ENCODE results near the gene PML. TPM values are rescaled to one million over a fixed set of nuclear protein-coding genes. Genes with fewer than 3 reads are reported as not detected.

PML gene
- total RNA-seq, 1 experiment from 2014 or later = 61.1 TPM

DNA sequence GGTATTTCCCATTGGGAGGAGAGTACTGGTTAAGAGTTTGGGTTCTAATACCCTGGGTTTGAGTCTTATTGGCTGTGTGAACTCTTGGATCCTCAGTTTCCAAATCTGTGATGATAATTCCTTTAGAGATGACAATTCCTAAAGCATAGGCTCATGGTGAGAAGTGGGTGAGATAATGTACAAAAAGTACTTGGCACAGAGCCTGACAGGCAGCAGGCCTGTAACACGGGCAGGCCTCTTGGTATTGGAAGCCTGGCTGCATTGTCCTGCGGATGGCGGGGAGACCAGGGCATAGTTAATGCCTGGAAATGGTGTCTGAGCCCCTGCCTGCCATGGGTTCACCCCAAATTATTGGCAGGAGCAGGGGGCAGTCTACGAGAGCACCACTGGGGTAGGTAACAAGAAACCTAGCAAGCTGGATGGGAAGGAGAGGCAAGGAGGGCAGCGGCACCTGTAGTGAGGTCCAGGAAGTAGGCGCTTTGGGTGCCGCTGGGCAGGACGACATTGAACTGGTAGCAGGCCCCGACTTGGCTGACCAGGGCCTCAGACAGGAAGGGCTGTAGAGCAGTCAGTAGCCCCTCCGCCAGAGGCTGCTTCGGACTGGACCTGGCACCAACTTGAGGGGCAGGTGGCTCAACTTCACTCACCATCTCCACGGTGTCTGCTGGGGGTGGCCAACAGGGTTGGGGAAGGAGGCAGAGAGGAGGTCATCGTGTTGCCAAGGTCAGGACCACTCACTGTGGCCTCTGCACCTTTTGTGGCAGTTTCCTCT lies 10.1 kb upstream of the PML start:
- DNase-seq (ENCODE audit: low spot score) = no peak

- DNase-seq (ENCODE audit: low spot score) = peak; percentile 74
Measured at GRCh38 chr15:73985101-73985873, 9.2 kb upstream of the PML start.

DNA sequence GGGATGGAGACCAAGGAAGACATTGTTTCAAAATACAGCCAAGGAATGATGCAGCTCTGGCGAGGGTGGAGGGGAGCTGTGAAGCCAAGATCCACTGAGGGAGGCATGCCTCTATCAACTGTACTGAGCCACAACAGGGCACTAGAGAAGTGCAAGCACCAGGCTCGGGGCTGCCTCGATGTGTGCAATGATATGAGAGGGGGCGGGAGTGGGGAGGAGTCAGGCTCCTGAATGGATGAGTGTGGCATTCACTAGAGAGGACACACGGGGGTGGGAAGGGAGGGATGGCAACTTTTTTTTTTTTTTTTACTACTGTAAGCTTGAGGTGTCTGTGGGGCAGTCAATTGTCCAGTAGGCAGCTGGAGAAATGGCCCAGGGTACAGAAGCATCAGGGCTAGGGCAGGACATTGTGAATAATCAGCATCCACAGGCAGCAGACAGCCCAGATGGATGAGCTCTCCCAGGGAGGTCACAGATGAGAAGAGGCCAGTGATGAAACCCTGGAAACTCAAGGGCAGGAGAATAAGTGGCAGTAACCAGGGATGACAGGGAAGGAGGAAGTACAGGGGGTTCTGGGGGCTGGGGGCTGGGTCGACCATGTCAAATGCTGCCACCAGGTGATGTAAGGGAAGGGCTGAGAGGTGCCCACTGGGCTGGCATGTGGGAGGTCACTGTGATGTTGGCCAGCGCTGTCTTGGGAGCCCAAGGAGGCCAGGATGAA lies 8.3 kb upstream of the PML start:
- DNase-seq (ENCODE audit: low spot score) = no peak

DNA sequence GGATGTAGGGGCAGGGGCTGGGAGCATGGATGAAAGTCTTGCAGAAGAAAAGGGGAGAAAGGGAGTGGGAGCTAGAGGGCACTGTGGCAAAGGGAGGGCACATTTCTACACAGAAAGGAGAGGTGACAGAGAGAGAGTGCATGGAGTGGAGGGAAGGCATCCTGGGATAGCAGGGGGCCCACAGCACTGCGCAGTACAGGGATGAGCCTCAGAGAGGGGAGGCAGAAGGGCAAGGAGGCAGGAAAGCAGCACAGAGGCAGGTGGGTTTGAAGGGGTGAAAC lies 7.8 kb upstream of the PML start:
- DNase-seq (ENCODE audit: low spot score) = no peak

GRCh38 chr15:73987250-73987649 lies 7.3 kb upstream of the PML start:
- DNase-seq (ENCODE audit: low spot score) = no peak

DNA sequence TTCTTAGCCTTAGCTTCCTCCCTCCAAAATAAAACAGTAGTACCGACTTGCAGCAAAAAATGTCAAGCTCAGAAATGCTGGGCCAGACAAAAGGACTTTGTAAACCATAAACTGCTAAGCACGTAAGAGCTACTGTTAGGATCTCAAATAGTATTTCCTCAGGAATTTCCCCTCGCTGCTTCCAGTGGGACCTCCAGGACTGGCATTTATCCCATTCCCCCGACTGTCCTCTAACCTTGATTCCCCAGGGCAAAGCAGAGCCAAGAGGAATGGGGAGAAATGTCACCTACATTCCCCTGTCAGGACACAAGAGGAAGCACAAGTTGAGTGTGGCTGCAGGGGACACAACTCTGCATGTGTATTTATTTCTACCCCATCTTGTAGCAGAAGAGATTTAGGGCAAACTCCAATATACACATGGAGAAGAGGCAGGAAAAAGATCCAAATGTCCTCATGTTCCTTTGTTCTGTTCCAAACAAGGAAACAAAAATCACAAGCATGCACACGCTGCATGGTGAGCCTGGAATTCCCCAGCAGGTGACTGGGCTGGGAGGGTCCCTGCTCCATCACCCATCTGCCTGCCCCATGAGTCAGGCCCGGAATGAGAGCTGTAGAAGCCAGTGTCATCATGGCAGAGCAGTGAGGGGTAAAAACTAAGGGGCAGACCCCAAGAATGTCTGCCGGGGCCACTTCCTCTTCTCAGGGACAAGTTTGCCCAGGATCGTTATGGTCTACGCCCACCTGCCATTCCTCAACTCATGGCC lies 6.7 kb upstream of the PML start:
- peak; percentile 83 for DNase-seq (ENCODE audit: low spot score)

DNA sequence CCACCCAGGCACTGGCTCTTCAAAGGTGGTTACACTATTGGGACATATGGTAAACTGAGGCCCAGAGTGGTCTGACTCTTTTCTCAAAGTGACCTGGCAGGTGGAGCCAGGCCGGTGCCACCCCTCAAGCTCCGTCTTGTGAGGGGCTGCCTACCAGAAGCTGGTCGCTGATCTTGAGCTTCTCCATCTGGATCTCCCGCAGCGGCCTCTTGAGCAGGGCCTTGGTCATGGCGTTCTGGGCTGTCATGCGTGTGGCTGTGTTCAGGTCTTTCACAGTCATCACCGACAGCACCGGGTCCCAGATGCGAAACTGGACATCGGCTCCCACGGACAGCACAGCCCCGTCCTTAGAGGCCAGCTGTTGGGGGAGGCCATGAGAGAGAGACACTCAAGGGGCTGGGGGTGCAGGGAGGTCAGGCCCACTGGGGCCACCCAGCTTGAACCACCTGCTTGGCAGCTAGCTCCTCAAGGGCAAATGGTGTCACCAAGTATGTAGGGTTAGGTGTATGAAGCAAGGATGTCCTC lies 6.0 kb upstream of the PML start:
- DNase-seq (ENCODE audit: low spot score) = no peak

DNA sequence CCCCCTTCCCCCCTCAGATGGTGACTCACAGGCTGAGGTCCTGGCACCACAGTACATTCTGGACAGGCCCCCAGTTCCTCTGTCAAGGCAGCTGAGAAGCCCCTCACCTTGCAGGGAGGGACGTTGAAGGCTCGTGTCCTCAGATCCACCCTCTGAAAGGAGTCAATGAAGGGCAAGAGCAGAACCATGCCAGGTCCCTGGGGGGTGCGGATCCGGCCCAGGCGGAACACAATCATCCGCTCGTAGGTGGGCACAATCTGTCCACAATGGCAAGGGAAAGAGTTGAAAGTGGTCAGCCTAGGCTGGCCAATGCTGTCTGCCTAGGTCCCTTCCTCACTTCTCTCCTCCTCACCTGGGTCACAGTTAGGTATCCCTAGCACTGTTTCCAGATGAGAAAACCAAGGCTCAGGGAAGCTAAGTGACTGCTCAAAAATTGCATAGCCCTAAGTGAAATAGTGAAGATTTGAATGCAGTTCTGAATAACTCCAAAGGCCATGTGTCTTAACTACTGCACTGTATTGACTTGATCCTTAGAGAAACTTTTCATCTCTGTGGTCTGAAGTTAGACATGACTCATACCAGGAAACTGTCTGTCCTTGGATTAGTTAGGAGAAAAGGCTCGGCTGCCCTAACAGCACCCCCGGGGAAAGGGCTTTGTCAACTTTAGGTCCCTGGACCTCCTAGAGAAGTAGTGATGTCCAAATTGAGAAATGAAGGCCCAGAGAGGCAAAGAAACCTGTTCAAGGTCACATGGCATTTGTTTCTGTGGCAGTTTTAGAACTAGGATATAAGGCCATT lies 5.3 kb upstream of the PML start:
- peak; percentile 86 for DNase-seq (ENCODE audit: low spot score)

- no peak for DNase-seq (ENCODE audit: low spot score)
Measured at GRCh38 chr15:73990250-73991005, 4.1 kb upstream of the PML start.

DNA sequence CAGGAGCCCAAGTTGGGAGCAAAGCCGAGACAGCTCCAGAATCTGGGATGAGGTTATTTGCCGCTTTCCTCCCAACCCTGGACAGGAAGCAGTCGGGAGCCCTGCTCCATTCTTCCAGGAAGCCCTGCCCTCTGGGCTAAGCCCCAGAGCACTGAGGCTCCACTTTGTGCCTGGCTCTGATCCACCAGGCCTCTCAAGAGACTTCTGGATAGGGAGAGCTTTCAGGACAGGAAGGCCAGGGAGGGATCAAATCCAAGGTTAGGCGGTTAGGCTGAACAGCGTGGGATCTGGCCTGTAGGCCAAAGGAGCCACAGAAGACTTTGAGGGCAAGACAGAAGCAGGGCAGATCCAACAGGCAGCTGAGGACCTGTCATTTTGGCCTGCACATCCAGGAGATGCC lies 3.3 kb upstream of the PML start:
- peak; percentile 40 for DNase-seq (ENCODE audit: low spot score)

DNA sequence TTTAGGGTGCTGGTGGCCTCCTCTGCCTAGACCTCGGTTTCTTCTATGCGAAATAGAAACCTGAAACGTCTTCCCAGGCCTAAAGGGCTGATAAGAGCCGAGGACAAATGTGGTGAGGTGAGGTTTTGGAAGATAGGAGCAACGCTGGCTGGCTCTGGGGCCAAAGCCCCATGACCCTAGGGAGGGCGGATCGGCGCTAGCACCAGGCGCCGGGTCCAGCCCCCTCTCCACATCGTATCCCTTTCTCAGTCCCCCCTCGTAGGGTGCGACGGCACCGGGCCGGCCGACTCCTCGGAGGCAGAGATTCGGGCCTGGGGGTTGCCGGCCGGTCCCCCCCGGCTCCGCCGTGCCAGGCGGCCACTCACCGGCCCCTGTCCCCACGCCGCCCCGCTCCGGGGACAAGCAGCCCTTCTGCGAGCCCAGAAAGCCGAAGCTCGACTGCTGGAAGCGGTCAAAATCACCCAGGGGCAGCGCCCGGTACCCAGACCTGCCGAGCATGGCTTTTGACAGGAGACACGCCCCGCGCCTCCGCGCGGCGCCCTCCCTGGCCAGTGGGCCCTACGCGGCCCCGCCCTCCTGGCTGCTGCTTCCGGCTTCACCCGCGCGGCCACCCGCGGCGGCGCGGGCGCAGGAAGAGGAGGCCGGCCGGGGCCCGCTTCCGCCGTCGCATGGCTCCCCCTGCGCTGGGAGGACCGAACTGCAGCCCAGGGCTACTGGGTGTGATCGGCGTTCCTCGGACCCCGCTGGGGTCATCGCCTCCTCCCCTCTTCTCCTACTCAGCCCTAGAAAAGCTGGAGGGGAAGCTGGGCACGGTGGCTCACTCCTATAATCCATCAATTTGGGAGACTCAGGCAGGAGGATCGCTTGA lies 2.6 kb upstream of the PML start, which contains the start of gene STOML1:
Gene STOML1 (minus strand): TSS at position 570 of the 868 bp plus-strand sequence. CDS start 72 bp downstream, at position 498.
- DNase-seq (ENCODE audit: low spot score) = peak; percentile 80

- DNase-seq (ENCODE audit: low spot score) = no peak
Measured at GRCh38 chr15:73992594-73992898, 2.0 kb upstream of the PML start.

DNA sequence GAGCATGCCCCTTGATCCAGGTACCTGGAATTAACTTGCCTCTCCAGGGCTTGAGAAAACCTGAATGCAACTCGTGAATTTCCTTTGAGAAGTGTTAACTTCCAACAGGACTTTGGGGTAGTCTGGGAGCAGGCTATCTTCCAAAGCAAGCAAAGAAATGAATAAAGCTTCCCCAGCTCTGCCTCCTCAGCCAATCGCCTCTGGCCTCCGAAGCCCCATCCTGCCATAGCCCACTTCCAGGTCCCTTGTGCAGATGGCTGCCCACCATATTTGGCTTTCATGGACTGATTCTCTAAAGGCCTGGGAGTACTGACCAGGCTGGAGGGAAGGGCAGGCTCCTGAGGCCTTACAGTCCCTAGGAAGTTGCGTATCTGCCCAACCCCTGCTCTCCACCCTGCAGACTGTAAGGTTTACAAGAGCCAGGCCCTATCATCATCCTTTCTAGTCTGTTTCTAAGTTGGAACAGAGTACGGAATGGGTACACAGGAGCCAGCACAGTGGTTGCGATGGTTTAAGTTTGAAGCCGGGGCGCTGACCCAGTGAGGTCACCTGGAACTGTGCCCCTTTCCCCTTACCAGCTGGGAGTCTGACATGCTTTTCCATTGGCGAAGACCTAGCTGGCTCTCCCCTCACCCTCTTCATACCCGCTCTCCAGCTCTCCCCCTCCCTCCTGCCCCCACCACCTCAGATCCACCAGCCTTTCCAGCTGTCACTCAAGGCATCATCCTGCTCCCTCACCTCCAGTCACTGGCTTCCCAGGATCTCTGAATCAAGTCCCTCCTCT lies 1.1 kb upstream of the PML start:
- DNase-seq (ENCODE audit: low spot score) = no peak

DNA sequence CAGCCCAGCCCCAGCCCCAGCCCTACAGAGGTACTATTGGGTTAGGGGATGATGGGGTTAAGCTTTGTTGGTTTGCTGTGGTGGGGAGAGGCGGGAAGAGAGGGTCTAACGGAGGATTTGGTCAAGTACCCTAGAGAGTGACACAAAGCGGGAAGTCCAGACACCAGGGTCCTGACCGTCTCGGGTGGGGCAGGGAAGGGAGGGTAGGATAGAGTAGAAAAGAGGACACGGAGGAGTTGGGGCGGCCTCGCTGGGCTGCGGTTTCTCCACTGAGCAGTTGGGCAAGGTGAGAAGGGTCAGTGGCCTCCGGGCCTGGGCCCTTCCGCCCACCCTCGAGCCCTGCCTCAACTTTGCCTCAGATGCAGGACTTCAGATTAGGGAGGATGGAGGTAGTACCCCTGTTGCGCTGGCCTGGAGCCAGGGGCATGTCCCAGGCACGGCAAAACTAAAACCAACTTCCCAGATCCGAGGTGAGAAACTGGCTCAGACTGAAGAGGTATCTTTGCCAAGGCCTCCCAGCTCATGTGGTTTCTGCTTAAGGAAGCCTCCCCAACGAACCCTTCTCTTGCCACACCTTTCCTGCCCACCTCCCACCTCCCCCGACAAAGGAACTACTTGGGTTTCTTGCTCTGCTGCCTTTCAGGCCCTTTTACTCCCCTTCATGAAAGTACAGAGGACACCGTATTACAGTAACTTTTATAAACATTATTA lies 551 bp downstream of the PML start:
- DNase-seq (ENCODE audit: low spot score) = no peak

- DNase-seq (ENCODE audit: low spot score) = no peak
Measured at GRCh38 chr15:73996267-73996666, 1.8 kb downstream of the PML start.

DNA sequence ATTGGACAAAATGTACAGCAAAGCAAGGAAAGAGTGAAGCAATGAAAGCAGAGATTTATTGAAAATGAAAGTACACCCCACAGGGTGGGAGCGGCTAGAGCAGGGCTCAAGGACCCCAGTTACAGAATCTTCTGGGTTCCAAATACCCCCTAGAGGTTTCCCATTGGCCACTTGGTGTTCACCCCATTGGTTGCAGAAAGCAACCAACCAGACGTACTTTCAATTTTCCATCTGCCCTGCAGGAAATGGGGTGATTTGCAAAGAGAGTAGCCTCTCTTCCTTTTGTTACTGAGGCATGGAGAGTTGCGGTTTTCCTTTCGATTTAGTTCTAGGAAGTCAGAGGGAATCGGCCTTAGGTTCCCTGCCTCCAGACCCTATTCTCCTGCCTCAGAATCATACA lies 2.4 kb downstream of the PML start:
- peak; percentile 75 for DNase-seq (ENCODE audit: low spot score)

- no peak for DNase-seq (ENCODE audit: low spot score)
Measured at GRCh38 chr15:73997986-73998385, 3.5 kb downstream of the PML start.

Measured in A172 (cell line).